SK-N-MC (cell line): ENCODE results near the gene KDM6A.

Experiments
- EZH2 ChIP-seq: fragments of 200-600 bp; sonication (generic); IDR thresholded peaks from one replicate; pipeline ENCODE4 v1.6.1; 2017; ENCODE audit warnings: antibody characterized with exemption
- FOXP2 ChIP-seq: optimal IDR thresholded peaks from 2 replicates; pipeline ENCODE3; 2011; ENCODE audit warnings: mild to moderate bottlenecking, moderate library complexity; ENCODE audit not compliant: insufficient read depth; ENCODE audit errors: extremely low read length, control extremely low read depth
- POLR2AphosphoS5 ChIP-seq: IDR thresholded peaks from 2 replicates; pipeline ENCODE4 v1.6.1; 2012; ENCODE audit warnings: mild to moderate bottlenecking, low read depth, low read length, borderline replicate concordance

DNA sequence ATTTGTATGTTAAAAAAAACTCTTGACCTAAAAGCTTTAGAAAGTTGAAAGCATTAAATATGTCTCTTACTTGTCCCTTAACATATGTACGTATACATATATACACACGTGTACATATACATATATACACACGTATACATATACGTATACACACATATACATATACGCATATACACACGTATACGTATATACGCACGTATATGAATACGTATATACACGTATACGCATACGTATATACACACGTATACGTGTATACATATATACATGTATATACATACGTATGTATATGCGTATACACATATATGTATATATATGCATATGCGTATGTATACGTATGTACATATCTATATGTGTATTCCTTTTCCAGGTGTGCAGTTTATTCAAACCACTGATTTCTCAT lies 3.8 kb downstream of the KDM6A start:
- TF ChIP-seq POLR2AphosphoS5 (no peak), EZH2 (no peak), FOXP2 (no peak)
